ENCODE data around the gene DNAH2.

DNA sequence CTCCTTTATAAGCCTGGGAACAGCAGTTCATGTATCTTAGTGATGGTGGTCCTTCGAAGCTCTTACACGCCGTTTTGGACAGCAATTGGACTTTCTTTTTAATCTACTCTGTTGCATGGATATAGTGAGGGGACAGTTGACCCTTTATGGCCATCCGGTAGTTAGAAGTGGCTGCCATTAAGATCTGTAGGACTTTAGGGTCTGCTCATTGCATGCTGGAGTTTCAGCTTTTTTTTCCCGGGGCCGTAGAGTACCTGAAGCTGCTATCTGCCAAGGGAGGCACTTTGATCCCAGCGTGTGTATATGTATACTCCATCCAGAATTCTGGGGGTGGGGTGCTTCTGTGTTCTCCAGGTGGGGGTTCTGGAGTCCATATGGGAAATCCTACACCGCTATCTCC, 141.5 kb downstream of the DNAH2 start:
- TF ChIP-seq, protein P1, sequence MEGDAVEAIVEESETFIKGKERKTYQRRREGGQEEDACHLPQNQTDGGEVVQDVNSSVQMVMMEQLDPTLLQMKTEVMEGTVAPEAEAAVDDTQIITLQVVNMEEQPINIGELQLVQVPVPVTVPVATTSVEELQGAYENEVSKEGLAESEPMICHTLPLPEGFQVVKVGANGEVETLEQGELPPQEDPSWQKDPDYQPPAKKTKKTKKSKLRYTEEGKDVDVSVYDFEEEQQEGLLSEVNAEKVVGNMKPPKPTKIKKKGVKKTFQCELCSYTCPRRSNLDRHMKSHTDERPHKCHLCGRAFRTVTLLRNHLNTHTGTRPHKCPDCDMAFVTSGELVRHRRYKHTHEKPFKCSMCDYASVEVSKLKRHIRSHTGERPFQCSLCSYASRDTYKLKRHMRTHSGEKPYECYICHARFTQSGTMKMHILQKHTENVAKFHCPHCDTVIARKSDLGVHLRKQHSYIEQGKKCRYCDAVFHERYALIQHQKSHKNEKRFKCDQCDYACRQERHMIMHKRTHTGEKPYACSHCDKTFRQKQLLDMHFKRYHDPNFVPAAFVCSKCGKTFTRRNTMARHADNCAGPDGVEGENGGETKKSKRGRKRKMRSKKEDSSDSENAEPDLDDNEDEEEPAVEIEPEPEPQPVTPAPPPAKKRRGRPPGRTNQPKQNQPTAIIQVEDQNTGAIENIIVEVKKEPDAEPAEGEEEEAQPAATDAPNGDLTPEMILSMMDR (IDR thresholded peaks at IDR 0.05; ENCODE audit: low read length) = no peak
- TF ChIP-seq EZH2 (IDR thresholded peaks at IDR 0.05; ENCODE audit: borderline replicate concordance, low read length) = no peak
